ENCODE data around the gene KLHL25.

The KLHL25 gene

DNA sequence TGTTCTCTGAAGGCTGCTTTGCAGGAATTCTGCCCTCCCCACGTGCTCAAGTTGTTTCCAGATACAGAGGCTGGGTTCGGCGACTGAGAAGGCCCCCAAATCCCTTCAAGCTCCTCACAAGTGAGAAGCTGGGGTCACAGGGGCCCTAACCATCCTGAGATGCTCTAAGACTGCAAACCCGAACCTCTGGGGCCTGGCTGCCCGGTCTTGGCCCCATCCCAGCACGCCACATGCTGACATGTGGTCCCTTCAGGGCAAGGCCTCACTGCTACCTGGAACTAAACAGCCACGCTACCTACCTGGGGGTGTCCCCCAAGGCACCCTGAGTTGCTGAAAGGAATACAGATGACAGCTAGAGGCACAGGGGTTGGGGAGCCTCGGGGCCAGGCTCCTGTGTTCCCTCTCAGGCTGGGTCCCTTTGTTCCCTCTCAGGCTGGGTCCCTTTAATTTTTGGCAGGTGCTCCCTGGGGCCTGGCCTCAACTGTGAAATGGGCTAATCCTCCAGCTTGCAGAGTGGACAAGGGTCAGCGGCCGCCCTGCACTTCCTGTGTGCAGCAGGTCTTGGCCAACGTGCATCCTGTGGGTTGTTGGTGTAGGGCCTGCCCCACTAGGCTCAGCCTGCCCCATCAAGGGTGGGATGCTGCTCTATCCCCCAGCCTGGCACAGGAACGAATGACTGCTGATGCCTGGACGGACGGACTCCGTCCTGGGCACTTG is 32.5 kb downstream of the KLHL25 start:
- DNase-seq (ENCODE audit: extremely low read depth in 1 of 2, low read depth in 1 of 2) = no peak

GRCh38 chr15:85761635-85762034 is 33.1 kb downstream of the KLHL25 start:
- DNase-seq (ENCODE audit: extremely low read depth in 1 of 2, low read depth in 1 of 2) = no peak

- no peak for DNase-seq (ENCODE audit: extremely low read depth in 1 of 2, low read depth in 1 of 2)
Observed at GRCh38 chr15:85760531-85761371, 34.0 kb downstream of the KLHL25 start.

- no peak for DNase-seq (ENCODE audit: extremely low read depth in 1 of 2, low read depth in 1 of 2)
Observed at GRCh38 chr15:85760049-85760448, 34.7 kb downstream of the KLHL25 start.

DNA sequence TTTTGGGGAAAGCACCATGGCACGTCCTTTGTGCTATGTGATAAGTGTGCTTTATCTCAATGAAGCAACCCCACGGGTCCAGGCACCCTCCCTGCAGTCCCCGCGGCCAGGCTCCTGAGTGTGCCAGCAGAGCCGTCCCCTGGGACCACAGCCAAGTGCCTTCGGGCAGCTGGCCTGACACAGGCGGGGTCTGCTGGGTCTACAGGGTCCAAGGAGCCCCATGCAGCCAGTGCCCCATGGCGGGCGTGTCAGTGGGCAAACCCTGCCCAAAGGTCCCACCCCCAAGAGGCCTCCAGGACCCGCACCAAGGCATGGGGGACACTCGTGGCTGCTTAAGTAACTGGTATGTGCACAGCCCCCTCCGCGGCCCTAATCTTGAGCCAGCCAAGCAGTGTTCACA is 35.3 kb downstream of the KLHL25 start:
- DNase-seq (ENCODE audit: extremely low read depth in 1 of 2, low read depth in 1 of 2) = no peak

GRCh38 chr15:85758655-85758978 is 36.1 kb downstream of the KLHL25 start:
- no peak for DNase-seq (ENCODE audit: extremely low read depth in 1 of 2, low read depth in 1 of 2)

- DNase-seq (ENCODE audit: extremely low read depth in 1 of 2, low read depth in 1 of 2) = no peak
Observed at GRCh38 chr15:85757939-85758654, 36.6 kb downstream of the KLHL25 start.

DNA sequence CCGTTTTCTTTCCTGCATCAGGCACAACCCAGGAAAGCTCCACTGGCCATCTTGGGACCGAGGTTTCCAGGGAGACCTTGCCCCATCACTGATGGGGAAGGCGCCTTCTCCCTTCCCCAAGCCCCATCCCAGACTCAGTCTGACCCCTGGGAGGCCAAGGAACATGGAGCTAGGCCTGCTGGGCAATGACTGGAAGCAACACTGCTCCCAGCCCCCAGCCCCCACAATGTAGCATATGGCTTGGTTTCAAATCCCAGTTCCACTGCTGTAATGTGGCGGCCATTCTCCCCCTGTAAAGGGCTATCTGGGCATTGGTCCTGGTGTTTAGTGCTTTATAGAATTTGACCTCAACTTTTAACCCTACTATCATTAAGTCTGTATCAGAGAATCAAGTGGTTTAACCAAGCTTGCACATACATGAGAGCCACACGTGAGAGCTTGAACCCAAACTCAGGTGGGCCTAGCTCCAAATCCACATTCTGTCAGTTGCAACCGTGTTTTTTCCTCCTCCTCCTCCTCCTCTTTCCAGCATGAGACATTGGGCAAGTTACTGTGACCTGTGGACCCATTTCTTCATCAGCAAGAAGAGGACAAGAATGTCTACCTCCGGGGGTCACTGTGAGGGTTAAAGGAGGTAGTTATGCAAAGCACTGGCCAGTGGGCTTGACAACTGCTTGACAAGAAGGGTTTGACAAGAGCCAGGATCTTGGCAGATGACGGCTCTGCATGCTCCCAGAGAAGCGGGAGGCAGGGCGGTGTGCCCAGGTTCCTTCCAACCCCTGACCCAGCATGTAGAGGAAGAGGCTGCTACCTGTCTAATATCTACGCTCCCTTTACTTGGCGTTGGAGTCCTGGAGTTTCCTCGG is 37.4 kb downstream of the KLHL25 start:
- DNase-seq (ENCODE audit: extremely low read depth in 1 of 2, low read depth in 1 of 2) = no peak

GRCh38 chr15:85756411-85757072 is 38.2 kb downstream of the KLHL25 start:
- DNase-seq (ENCODE audit: extremely low read depth in 1 of 2, low read depth in 1 of 2) = no peak

DNA sequence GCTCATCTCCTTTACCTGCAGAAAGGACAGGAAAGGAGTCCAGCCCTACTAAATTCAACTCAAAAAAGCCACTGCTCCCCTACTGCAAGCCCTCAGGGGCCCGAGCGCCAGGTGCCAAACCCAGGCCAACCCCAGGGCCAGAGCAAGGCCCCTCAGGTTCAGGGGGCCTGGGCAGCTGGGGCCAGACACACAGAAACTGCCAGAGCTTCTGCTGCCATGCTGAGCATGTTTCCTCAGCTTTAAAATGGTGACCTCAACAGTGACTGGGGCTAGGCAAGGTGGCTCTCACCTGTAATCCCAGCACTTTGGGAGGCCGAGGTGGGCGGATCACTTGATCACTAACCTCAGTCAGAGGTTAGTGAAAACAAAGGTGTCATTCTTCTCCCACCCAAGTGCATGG is 38.8 kb downstream of the KLHL25 start:
- no peak for DNase-seq (ENCODE audit: extremely low read depth in 1 of 2, low read depth in 1 of 2)

GRCh38 chr15:85755471-85755870 is 39.3 kb downstream of the KLHL25 start:
- no peak for DNase-seq (ENCODE audit: extremely low read depth in 1 of 2, low read depth in 1 of 2)

DNA sequence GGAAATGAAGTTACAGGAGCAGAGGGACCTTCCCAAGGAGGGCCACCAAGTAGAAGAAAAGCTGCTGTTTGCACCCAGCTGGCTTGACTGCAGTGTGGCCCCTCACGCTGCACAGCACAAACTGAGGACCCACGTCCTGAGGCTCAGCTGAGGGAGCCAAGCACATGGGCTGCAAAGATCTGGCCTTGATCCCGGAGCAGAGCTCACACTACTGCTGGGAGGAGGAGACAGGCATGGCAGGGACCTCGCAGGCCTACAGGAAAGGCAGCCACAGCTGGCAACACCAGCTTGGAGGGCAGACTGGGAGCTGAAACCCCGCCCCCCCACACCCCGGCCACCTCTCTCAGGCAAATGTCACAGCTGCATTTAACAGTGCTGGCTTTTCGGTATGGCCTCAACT is 39.7 kb downstream of the KLHL25 start:
- DNase-seq (ENCODE audit: extremely low read depth in 1 of 2, low read depth in 1 of 2) = no peak

DNA sequence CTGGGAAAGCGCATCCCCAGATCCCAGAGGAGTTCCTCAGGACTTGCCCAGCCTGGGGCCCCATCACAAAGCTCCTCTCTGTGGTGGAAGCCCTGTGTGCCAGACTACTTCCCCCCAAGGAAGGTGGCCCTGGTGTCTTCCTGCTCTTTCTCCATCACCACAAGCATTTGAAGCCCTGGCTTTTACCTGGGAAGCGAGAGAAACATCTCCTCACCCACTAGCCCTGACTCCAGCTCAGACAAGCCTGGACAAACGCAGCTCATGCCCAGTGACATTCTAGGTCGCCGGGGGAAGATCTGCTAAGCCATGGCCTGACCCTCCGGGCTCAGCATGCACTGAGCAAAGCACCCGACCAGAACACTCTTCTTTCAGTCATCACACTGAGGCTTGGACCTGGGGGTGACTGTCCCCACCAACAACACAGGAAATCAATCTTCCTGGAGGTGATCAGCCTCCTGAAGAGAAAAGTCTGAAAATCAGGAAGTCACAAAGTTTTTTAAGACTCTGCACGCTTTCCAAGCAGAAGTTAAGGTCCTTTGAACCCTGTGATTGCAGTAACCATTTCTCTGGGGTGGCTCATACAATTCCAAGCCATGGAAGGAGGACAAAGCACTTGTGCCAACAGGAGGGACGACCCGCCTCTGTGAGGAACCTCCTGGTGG is 40.8 kb downstream of the KLHL25 start:
- DNase-seq (ENCODE audit: extremely low read depth in 1 of 2, low read depth in 1 of 2) = no peak

- DNase-seq (ENCODE audit: extremely low read depth in 1 of 2, low read depth in 1 of 2) = no peak
Observed at GRCh38 chr15:85753261-85753660, 41.5 kb downstream of the KLHL25 start.

DNA sequence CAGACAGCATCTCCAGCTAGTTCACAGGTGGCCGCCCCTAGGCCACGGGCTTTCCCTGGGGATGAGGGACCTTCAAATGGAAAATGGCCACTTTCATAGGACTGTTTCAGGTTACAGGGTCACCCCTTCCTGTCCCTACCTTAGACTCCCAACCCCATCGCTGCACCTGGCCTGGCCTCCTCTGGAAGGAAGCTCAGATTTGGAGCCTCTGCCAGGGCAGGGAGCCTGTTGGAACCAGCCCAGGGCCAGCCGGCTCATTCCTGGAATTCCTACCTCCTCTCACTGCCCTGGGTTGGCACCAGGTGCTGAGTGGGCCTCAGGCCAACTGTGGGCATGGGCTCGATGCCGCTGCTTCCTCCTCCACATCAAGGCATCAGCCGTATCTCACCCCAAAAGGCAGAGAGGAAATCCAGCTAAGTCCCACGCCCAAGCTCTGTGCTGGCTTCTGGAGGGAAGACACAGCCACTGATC is 42.2 kb downstream of the KLHL25 start:
- no peak for DNase-seq (ENCODE audit: extremely low read depth in 1 of 2, low read depth in 1 of 2)

DNA sequence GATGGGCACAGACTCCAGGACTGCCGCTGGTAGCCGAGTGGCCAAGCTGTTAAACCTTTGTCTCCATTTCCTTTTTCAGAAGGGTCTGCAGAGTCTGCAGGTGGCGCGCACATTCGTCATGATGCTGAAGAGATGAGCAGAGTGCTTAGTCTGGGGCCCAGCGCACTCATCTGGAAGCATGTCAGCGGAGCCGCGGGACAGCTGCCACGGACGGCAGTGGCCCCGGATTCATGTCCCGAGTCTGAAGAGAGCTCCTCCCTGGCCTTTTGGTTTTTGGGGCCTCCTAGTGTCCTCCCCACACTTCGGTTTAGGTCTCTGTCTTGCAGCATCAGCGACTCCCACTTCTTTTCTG is 42.6 kb downstream of the KLHL25 start:
- DNase-seq (ENCODE audit: extremely low read depth in 1 of 2, low read depth in 1 of 2) = no peak

DNA sequence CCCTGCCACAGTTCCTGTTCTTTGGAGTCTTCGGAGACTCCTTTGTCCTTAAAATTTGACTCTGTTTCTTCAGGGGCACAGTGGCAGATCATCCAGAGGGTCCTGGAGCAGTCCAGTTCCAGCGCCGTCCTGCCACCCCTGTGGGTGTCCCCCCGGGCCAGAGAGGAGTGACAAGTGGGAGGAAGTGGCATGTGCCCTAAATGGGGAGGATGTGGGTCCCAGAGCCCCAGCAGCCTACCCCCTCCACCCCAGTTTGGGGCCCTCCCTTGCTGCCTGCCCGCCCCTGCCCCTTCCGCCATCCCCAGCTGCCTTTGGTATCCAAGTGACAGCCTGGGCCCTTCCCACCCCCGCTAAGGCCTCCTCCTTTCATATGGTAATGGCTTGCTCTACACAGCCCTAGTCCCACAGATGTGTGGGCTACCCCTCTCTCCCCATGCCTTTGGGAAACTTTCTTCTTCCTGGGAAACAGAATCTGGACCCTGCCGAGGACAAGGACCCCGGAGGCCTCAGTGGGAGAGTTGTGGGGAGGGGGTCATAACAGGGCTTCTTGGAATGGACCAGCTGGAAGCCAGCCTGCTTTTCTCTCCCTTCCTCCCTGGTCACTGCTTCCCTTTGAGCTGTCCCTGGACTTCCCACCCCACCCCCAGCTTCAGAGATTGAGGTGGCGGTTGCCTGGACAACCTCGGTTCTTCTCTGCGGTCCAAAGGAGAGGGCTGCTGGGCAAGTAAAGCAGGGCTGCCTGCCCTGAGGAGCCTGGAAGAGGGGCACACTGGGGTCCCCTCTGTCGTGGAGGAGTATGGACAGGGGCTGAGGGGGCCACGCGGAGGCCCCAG is 43.2 kb downstream of the KLHL25 start:
- no peak for DNase-seq (ENCODE audit: extremely low read depth in 1 of 2, low read depth in 1 of 2)

DNA sequence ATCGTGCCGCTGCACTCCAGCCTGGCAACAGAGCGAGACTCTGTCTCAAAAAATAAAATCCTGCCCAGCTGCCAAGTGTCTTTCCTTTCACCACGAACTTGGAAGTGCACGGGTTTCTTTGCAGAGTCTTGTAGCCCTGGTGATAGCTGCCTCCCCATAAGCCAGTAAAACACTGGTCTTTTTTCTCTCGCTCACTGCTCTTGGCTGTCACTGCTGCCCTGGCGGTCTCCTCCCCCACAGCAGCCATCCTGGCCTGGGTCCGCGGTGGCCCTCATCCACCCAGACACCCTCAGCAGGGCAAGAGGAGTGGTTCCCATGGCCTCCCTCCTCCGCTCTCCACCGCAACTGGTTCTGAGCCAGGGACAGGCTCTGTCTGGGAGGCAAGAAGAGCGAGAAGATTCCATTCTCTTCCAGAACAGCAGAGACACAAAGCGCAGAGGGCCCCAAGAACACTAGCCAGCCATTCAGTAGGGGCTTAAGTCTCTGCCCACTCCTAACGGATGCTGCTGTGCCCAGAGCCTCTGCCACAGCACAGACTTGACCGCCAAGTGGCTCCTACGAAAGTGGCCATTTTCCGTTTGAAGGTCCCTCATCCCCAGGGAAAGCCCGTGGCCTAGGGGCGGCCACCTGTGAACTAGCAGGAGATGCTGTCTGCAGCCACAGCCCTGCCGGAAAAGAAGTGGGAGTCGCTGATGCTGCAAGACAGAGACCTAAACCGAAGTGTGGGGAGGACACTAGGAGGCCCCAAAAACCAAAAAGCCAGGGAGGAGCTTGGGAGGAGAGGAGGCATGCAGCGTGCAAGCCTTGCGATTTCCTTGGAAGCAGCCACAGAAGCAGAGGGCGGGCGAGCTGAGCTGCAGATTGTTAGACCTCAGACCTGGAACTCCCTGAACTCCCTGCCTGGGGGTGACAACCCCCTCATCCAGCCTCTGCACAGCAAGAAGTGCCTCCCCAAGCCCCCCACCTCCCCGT is 44.1 kb downstream of the KLHL25 start:
- DNase-seq (ENCODE audit: extremely low read depth in 1 of 2, low read depth in 1 of 2) = no peak
